Ascending aorta (tissue), 2 donors: ENCODE results near the gene SND1. TPM values are rescaled to one million over a fixed set of nuclear protein-coding genes. Genes with fewer than 3 reads are reported as not detected.

ENCODE experiments used
- DNase-seq, 2 donors: peaks; one replicate each; pipeline ENCODE4 v3.0.0-alpha.2; 2019; ENCODE audit warnings: low spot score in 2 of 2
- H3K27ac ChIP-seq, 2 donors: fragments of 200-600 bp; sonication (generic); one replicate each; pipeline ENCODE4 v1.5.1; 2016 to 2017; ENCODE audit warnings: mild to moderate bottlenecking in 1 of 2
- H3K27me3 ChIP-seq: fragments of 200-600 bp; sonication (generic); one replicate; pipeline ENCODE4 v1.5.1; 2017
- H3K36me3 ChIP-seq, 2 donors: fragments of 200-600 bp; sonication (generic); one replicate each; pipeline ENCODE4 v1.5.1; 2016
- H3K4me1 ChIP-seq, 2 donors: fragments of 200-600 bp; sonication (generic); one replicate each; pipeline ENCODE4 v1.5.1; 2016 to 2017; ENCODE audit warnings: mild to moderate bottlenecking in 1 of 2
- H3K4me3 ChIP-seq, 2 donors: fragments of 200-600 bp; sonication (generic); one replicate each; pipeline ENCODE4 v1.5.1; 2016 to 2017; ENCODE audit warnings: mild to moderate bottlenecking in 1 of 2
- H3K9me3 ChIP-seq, 2 donors: fragments of 200-600 bp; sonication (generic); one replicate each; pipeline ENCODE4 v1.5.1; 2016
- CTCF ChIP-seq, 3 experiments: fragments of 200-600 bp in 2 of 3; fragments of 450-650 bp in 1 of 3; sonication (generic) in 2 of 3; IDR thresholded peaks; one replicate each; pipeline ENCODE4 v1.5.1; 2016 to 2019; ENCODE audit warnings: antibody characterized with exemption in 3 of 3, mild to moderate bottlenecking in 1 of 3, moderate library complexity in 1 of 3
- intact Hi-C: fragments of 100-400 bp; cut with DNase I; formaldehyde crosslinking; loops from one replicate; pipeline ENCODE4 v1.15.1; 2023
- total RNA-seq: library from RNA; depleted of rRNA; stranded (reverse); fragments of >200 nt; gene quantifications from one replicate; pipeline ENCODE4 v1.1.0, GENCODE V29; 2016

Gene SND1
- total RNA-seq, 1 donor from 2014 or later: 93.8 TPM

GRCh38 chr7:127715901-127716300, 63.9 kb downstream of the SND1 start:
- Histone ChIP-seq H3K27me3 (no peaks in the 10 kb centered on the region), H3K4me3 (no peak overlapping the region), H3K4me1 (no peaks in the 10 kb centered on the region), H3K36me3 (peaks cover 11 to 25% of the 10 kb centered on the region in 2 donors), H3K9me3 (peaks cover 0 to 5% of the 10 kb centered on the region in 2 donors), H3K27ac (no peak overlapping the region)
- no peak for DNase-seq
- intact Hi-C loops: no loop called here
- no peak for TF ChIP-seq CTCF (IDR thresholded peaks at IDR 0.05)

DNA sequence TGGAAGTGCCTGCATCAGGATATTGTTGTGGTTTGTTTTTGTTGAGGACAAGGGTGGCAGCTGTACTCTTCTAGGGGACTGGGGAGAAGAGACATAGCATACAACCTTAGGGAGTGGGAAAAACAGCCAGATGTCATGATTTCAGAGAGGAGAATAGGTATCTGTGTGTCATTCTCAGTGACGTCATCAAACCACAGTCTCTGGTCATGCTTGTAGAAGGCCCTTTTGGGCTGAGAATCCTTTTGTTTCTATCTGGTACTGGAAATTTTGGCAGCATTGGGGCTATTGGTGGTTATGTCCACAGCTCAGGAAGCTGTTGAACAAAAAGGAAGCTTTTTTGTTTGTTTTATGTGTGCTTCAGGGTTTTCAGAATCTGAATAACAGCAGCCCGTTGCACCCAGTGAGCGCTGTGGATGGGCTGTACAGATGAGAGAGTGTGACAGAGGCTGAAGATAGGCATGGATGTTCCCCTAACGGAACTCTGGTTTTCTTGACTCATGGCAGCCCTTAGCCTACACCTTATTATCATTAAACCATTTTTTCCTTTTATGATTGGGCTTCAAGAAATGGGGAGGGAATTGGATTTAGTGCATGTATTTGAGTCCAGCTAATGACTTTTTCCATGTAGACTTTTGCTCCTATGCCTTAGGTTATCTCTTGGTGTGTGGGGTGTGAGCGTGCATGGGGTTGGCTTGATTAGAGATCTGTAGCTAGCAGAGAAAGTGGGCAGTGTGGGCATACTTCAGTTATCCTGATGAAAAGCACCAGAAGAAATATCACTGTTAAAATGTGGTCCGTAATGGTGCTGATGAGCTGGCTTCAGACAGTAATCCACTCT, 65.7 kb downstream of the SND1 start:
- intact Hi-C loops: no loop called here
- DNase-seq: no peak
- Histone ChIP-seq H3K4me3 (no peak overlapping the region), H3K4me1 (no peaks in the 10 kb centered on the region), H3K27ac (no peak overlapping the region), H3K9me3 (no peaks in the 10 kb centered on the region), H3K36me3 (peaks cover 8 to 34% of the 10 kb centered on the region in 2 donors), H3K27me3 (no peaks in the 10 kb centered on the region)
- TF ChIP-seq CTCF (IDR thresholded peaks at IDR 0.05): no peak

DNA sequence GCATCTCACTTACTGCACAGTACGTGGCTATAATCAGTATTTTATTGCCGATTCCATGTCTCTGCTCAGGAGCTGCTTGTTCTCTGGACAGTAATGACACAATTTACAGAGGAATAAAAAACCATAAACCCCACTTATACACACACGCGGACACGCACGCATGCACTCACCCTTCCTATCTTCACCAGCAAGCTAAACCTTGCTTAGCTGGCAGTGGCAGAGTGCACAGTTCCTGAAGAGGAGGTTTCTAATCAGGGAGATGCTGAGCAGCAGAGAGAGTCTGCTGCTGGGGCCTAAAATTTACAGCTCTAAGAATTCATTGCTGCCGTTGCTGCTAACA, 66.3 kb downstream of the SND1 start:
- no peak for TF ChIP-seq CTCF (IDR thresholded peaks at IDR 0.05)
- Histone ChIP-seq H3K27me3 (no peaks in the 10 kb centered on the region), H3K4me3 (no peak overlapping the region), H3K4me1 (no peaks in the 10 kb centered on the region), H3K9me3 (no peaks in the 10 kb centered on the region), H3K27ac (no peak overlapping the region), H3K36me3 (peaks cover 8 to 34% of the 10 kb centered on the region in 2 donors)
- intact Hi-C loops: no loop called here
- no peak for DNase-seq

- no peaks in the 10 kb centered on the region for H3K27me3 ChIP-seq
- no peaks in the 10 kb centered on the region for H3K9me3 ChIP-seq
- no peak for TF ChIP-seq CTCF (IDR thresholded peaks at IDR 0.05)
- intact Hi-C loops: no loop called here
- DNase-seq: no peak
- H3K36me3 ChIP-seq: peaks cover 10 to 67% of the 10 kb centered on the region in 2 donors
- H3K4me3 ChIP-seq: no peak overlapping the region
- H3K27ac ChIP-seq: no peak overlapping the region
- H3K4me1 ChIP-seq: no peaks in the 10 kb centered on the region
Measured at GRCh38 chr7:127726476-127726875, 74.5 kb downstream of the SND1 start.

DNA sequence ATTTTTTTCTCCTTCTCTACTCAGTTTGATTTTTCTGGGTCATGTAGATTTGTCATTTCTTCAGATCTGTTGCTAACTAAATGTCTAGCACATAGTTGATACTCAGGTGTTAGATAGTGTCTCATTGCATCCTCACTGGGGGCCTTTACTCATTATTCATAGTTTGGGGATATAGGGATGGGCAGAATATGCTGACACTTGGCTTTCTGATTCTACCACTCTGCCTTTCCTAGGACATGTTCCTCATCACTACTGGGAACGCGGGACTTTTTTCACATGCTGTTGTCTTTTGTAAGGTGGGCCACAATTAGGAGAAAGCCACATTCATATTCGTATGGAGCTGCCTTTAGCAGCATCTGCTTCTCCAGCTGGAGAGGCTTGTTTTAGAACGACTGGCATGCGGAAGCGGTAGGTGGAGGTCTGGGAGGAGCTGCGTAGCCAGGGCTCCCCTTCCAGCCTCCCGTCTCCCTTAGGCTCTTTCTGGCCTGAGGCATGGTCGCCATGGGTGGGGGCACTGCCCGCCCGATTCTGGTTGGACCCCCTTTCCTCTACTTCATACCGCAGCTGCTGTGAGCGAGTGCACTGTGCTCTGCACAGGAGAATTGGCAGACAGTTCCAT, 78.8 kb downstream of the SND1 start:
- TF ChIP-seq CTCF (IDR thresholded peaks at IDR 0.05): no peak
- H3K4me1 ChIP-seq: no peaks in the 10 kb centered on the region
- no peak overlapping the region for H3K27ac ChIP-seq
- DNase-seq: no peak
- no peaks in the 10 kb centered on the region for H3K27me3 ChIP-seq
- H3K4me3 ChIP-seq: no peak overlapping the region
- intact Hi-C loops: no loop called here
- no peaks in the 10 kb centered on the region for H3K9me3 ChIP-seq
- peaks cover 16 to 63% of the 10 kb centered on the region in 2 donors for H3K36me3 ChIP-seq
